H7 (cell line): Measurements from ENCODE around the gene FGFRL1. TPM values are rescaled to one million over a fixed set of nuclear protein-coding genes. Genes with fewer than 3 reads are reported as not detected.
"Not testable (repeated sequence)": the region's sequence is repeated elsewhere in the genome, so short reads cannot be mapped to it uniquely, and the experiment has no call there.

Source experiments
- DNase-seq: peaks from one replicate; pipeline ENCODE4 v3.0.0; 2012
- H3K27me3 ChIP-seq: 2 replicates; pipeline ENCODE4 v1.6.0; 2011; ENCODE audit warnings: mild to moderate bottlenecking, low read length; ENCODE audit not compliant: control insufficient read depth, insufficient read depth
- H3K36me3 ChIP-seq: replicated peaks from 2 replicates; pipeline ENCODE4 v1.5.1; 2011; ENCODE audit warnings: low read length; ENCODE audit not compliant: control insufficient read depth, insufficient read depth
- H3K4me3 ChIP-seq: 2 replicates; pipeline ENCODE4 v1.5.1; 2011; ENCODE audit warnings: low read depth, mild to moderate bottlenecking, control low read depth, low read length, moderate library complexity; ENCODE audit not compliant: insufficient read depth
- total RNA-seq: library from RNA; depleted of rRNA; stranded (reverse); fragments of >200 nt; shearing (Covaris generic); gene quantifications from 2 replicates; pipeline ENCODE4 v1.2.3, GENCODE V29; 2014

The FGFRL1 gene
- total RNA-seq, 1 experiment from 2014 or later = 39.1 TPM

DNA sequence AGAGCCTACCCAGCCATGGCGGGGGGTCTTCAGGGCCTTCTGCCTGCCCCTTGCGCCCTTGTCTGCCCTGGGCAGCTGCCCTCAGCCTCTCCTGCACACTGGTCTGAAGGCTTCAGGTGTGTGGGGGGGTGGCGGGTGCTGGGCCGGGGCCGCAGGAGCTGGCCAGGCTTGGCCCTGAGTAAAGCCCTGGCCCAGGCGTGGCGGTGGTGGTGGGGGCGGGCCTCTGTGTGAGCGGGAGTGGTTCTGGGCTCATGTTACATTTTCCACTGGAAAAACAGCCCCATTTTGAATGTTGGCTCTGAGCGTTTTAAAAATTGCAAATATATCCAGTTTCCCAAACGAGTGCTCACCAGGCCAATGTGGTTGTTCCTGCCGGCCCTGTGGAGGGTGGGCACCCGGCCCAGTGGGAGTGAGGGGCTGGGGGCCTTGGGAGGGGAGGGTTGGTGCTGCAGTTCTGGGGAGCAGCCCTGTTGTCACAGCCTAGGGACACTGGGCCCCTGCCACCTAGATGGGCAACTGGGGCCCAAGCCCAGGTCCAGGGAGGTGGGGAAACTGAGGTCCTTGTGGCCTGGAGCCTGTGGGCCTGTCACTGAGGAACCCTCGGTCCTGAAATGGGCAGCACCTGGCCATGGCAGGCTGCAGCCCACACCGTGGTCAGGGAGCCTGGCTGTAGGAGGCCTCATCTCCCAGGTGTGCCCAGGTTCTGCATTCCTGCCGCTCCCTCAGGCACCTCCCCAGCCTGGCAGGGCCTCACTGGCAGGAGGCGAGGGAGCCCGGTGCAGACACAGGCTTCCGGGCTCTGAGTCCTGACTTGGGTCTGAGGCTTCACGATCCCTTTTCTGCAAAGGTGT is 28.3 kb downstream of the FGFRL1 start:
- Histone ChIP-seq H3K27me3 (peaks cover 2% of the 10 kb centered on the region; the same call in 1 of the 2 replicates), H3K4me3 (no peak overlapping the region), H3K36me3 (no peaks in the 10 kb centered on the region)
- peak; percentile 91 for DNase-seq

DNA sequence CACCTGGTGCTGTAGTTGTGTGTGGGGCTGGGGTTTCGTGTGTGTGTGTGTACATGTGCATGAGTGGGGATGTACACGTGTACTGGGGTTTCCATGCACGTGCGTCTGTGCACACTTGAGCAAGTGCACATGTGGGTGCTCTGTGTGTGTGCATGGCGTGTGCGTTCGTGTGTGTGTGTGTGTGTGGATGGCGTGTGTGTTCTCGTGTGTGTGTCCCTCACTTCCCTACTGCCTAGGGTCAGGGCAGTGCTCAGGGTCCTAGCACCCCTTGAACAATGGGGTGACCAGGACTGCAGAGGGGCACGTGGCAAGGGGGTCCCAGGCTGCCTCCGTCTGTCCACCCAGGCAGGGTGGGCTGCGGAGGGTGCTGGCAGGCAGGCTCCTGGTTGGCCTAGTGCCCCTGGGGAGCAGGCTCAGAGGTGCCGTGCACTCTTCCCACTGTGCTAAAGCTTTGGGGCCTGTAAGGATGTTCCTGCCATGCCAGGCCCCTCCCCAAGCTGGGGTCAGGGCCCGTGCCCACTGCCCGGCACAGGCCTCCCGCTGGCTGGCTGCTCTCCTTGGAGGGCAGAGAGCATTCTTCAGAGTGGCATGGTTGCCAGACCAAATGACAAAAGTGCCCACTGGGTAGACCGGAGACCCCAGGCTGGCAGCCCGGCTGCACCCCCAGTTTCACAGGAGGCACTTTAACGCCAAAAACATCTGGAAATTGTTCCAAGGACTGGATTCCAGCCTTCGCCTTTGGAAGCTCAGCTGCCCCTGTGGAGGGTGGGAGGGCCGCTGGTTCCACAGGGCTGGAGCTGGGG is 29.1 kb downstream of the FGFRL1 start:
- no peak for DNase-seq
- Histone ChIP-seq H3K36me3 (no peaks in the 10 kb centered on the region), H3K27me3 (peaks cover 2% of the 10 kb centered on the region; the same call in 1 of the 2 replicates), H3K4me3 (no peak overlapping the region)

DNA sequence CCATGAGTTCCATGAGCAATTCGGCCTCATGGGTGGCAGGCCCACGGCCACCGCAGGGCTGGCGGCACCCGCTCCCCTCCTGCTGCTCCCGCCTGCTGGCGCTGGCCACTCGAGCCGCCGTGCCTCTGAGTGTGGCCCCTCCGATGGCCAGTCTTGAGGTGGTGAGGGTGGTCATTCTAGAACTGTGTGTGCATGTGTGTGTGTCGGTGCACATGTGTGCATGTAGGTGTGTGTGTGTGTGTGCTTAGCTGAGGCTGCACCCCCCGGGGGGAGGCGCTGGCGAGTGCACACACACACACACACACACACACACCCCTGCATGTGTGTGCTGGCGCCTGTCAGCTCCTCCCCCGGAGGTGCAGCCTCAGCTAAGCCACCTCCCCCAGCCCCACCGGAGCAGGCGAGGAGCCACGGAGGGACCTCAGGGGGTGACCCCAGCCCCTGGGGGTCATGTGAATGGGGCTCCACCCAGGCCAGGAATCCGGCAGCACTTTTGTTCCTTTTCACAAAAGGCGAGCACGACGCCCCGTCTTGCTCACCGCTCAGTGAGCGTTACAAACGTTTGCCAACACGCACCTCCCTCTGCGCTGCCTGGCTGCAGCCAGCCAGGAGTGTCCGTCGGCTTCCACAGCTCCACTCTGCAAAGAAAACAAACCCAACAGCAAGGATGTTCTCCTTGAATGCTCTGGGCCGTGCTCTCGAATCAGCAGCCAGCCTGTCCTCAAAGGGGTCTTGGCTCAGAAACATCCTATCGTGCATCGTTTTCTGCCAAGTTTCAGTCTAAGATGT is 29.9 kb downstream of the FGFRL1 start:
- DNase-seq = peak; percentile 84
- H3K4me3 ChIP-seq = no peak overlapping the region
- H3K36me3 ChIP-seq = no peaks in the 10 kb centered on the region
- peaks cover 2% of the 10 kb centered on the region; the same call in 1 of the 2 replicates for H3K27me3 ChIP-seq

DNA sequence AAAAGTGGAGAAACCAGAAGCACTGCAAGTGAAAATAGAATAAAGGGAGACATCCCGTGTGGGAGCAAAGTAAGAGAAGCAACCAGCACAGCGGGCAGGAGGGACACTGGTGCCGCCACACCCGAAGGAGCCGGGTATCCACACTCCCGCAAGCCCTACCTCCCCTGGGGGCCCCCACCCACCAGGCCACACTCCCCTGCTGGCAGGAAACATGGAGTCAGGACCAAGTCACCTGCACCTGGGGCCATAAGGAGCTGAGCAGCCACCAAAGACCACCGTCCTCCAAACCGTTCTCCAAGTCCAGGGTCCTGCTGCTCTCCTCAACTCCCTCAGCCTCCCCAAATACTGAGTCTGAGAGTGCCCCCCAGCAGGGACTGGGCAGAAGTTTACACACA is 30.5 kb downstream of the FGFRL1 start:
- no peak for DNase-seq
- no peak overlapping the region for H3K4me3 ChIP-seq
- no peaks in the 10 kb centered on the region for H3K36me3 ChIP-seq
- H3K27me3 ChIP-seq = peaks cover 2% of the 10 kb centered on the region; the same call in 1 of the 2 replicates

DNA sequence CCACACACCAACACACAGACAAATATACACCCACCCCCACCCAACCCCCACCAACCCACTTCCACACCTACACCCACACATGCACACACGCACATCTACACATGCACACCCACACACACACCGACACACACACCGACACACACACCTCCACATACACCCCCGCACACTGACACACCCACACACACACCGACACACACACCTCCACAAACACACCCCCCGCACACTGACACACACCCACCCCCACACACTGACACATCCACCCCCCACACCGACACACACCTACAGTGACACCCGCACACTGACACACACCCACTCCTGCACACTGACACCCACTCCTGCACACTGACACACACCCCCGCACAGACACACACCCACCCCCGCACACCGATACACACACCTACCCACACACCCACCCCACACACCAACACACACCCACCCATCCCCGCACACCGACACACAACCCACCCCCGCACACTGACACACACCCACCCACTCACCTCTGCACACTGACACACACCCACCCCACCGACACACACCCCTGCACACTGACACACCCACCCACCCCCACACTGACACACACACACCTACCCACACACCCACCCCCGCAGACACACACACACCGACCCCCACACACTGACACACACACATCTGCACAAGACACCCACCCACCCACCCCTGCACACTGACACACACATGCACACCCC is 31.1 kb downstream of the FGFRL1 start:
- peak; percentile 23 for DNase-seq
- Histone ChIP-seq H3K27me3 (peaks cover 2% of the 10 kb centered on the region; the same call in 1 of the 2 replicates), H3K36me3 (no peaks in the 10 kb centered on the region), H3K4me3 (no peak overlapping the region)

DNA sequence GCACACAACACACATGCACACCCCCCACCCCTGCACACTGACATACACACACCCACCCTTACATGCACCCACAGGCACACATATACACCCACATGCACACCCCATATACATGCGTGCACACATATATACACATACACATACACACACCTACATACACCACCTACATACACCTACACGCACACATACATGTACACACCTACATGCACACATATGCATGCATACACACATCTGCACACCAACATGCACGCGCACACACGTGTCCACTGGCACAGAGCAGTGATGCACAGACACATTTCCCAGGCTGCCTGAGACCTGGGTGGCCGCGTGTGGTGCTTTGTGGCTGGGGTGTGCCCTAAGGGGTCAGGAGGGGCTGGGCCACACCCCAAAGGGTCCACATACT is 31.7 kb downstream of the FGFRL1 start:
- Histone ChIP-seq H3K27me3 (peaks cover 2% of the 10 kb centered on the region; the same call in 1 of the 2 replicates), H3K4me3 (no peak overlapping the region), H3K36me3 (no peaks in the 10 kb centered on the region)
- DNase-seq = peak; percentile 43

DNA sequence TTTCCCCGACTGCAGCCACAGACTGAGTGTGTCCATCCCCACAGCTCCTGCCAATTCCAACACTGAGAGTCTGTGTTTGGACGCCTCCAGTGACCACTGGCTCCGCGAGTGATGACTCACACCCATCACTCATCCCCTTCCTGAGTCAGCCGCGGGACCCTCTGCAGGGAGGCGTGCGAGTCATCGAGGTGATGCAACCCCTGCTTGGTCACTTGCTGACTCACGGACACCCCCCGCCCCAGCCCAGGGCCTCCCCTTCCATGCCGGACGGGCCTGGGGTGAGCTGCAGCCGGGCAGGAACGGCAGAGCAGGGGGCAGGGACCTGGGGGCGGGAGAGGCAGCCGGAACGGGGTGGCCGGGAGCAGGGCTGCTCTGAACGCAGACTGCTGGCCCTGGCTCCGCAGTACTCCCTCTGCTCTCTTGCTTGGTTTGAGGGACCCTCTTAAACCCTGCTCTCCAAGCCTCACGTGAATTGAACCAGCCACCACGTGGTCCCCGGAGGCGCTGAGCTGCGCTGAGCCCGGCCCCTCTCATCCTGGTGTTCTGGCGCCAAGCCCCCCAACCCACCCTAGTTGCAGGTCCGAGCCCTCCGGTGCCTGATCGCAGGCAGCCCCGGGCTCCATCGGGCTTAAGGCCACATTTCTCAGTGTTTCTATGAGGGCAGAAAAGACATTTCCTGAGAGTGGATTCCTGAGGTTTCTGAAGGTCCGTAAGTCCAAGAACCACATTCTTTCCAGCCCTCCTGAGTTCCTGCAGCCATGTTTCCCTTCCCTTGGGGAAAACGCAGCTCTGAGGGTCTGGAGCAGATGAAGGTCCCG is 32.4 kb downstream of the FGFRL1 start:
- Histone ChIP-seq H3K36me3 (no peaks in the 10 kb centered on the region), H3K4me3 (no peak overlapping the region), H3K27me3 (peaks cover 2% of the 10 kb centered on the region; the same call in 1 of the 2 replicates)
- peak; percentile 91 for DNase-seq

DNA sequence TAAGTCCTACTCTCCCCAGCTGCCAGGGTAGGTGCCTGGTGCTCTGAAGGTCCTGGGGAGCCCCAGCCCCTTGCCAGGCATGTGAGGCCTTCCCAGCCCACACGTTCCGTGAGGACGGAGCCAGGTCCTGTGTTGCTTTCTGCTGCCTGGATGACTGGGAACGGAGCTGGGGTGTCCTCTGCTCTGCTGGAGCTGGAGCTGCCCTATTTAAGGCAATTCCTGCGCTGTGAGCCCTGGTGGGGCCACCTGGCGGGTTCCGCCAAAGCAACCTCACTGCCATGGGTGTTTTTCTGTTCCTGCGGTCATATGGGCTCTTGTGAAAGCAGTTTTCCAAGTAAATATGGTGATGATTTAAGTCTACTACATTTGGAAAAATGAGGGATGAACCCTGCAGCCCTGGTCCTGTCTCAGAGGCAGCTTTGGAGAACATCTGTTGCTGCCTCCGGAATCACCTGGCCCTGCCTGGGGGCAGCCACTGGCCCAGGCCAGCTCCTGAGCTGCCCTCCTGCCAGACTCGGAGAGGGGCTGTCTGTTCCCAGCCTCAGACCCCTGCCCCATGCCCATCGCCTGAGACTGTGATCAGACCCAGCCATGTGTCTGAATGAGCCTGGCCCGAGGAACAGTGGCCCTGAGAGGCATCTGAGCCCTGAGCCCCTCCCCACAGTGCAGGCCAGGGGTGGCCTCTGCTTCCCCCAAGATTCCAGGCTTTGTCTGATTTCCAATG is 33.2 kb downstream of the FGFRL1 start:
- no peaks in the 10 kb centered on the region for H3K36me3 ChIP-seq
- peaks cover 2% of the 10 kb centered on the region; the same call in 1 of the 2 replicates for H3K27me3 ChIP-seq
- H3K4me3 ChIP-seq = no peak overlapping the region
- peak; percentile 45 for DNase-seq

DNA sequence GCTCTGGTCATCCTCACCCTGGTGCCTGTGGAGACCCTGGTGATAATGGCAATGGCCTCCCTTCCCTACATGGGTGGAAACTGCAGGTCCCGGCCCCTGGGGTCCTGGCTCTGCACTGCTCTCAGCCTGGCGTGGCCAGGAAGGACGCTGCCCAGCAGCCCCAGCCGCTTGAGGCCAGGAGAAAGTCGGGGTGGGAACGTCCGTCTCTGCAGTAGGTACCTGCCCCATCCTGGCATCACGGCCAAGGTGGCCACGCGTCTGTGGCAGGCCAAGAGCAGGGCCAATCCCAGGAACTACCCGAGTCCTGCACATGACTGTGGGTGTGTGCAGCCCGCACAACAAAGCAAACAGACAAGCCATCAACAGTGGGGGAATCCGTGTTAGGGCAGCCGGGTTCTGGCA is 33.8 kb downstream of the FGFRL1 start:
- H3K4me3 ChIP-seq = no peak overlapping the region
- peak; percentile 53 for DNase-seq
- peaks cover 2% of the 10 kb centered on the region; the same call in 1 of the 2 replicates for H3K27me3 ChIP-seq
- no peaks in the 10 kb centered on the region for H3K36me3 ChIP-seq

DNA sequence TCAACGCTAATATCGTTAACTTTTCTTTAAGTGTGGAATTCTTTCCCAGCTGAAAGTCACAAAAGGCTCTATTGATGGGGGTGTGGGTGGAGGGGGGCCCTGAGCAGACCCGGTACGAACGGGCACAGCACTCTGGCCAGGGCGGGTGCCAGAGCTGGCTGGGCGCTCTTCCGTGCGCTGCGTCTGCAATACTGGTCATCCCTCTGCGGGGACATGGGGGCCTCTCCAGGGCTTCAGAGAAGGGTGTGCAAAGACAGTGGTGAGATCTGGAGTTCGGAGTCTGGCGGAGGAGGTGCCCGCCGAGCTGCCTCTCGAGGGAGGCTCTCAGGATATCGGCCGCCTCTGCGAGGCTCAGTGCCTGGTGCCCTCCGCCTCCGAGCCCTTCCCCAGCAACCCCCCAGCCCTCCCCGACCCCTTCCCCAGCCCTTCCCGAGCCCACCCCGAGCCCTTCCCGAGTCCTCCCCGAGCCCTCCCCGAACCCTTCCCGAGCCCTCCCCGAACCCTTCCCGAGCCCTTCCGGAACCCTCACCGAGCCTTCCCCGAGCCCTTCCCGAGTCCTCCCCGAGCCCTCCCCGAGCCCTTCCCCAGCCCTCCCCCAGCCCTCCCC is 34.3 kb downstream of the FGFRL1 start:
- H3K4me3 ChIP-seq = no peak overlapping the region
- H3K27me3 ChIP-seq = peaks cover 2% of the 10 kb centered on the region; the same call in 1 of the 2 replicates
- no peak for DNase-seq
- no peaks in the 10 kb centered on the region for H3K36me3 ChIP-seq

DNA sequence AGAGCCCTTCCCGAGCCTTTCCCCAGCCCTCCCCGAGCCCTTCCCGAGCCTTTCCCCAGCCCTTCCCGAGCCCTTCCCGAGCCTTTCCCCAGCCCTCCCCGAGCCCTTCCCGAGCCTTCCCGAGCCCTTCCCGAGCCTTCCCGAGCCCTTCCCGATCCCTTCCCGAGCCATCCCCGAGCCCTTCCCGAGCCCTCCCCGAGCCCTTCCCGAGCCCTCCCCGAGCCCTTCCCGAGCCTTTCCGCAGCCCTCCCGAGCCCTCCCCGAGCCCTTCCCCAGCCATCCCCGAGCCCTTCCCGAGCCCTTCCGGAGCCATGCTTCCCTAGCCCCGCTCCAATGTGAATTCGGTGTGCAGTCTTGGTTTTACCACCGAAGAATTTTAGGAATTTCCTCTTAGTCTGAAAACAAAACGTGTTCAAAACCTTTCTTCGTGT is 35.2 kb downstream of the FGFRL1 start:
- not testable (repeated sequence) for H3K36me3 ChIP-seq, H3K27me3 ChIP-seq, DNase-seq
- peak overlapping the region; percentile 15; the same call in 1 of the 2 replicates for H3K4me3 ChIP-seq
